Neural progenitor cell (in vitro differentiated cells): Measurements from ENCODE around the gene CCDC107. TPM values are rescaled to one million over a fixed set of nuclear protein-coding genes. Genes with fewer than 3 reads are reported as not detected.

Experiments
- DNase-seq: peaks from one replicate; pipeline ENCODE4 v3.0.0-alpha.2; 2016; ENCODE audit warnings: low spot score
- H2AFZ ChIP-seq: fragments of 200-600 bp; sonication (generic); replicated peaks from 2 replicates; pipeline ENCODE4 v1.6.1; 2016; ENCODE audit warnings: antibody characterized with exemption
- H3F3A ChIP-seq: fragments of 200-600 bp; sonication (generic); 2 replicates; pipeline ENCODE4 v1.6.1; 2016; ENCODE audit warnings: antibody characterized with exemption, low read depth
- H3K27ac ChIP-seq: fragments of 200-600 bp; sonication (generic); 2 replicates; pipeline ENCODE4 v1.5.1; 2016; ENCODE audit warnings: mild to moderate bottlenecking
- H3K27me3 ChIP-seq: fragments of 200-600 bp; sonication (generic); 2 replicates; pipeline ENCODE4 v1.6.1; 2016; ENCODE audit warnings: mild to moderate bottlenecking, moderate library complexity
- H3K36me3 ChIP-seq: fragments of 200-600 bp; sonication (generic); 2 replicates; pipeline ENCODE4 v1.5.1; 2016
- H3K4me1 ChIP-seq: fragments of 200-600 bp; sonication (generic); 2 replicates; pipeline ENCODE4 v1.6.1; 2016; ENCODE audit warnings: mixed run types
- H3K4me2 ChIP-seq: fragments of 200-600 bp; sonication (generic); 2 replicates; pipeline ENCODE4 v1.6.1; 2016
- H3K4me3 ChIP-seq: fragments of 200-600 bp; sonication (generic); 2 replicates; pipeline ENCODE4 v1.5.1; 2016
- H3K79me2 ChIP-seq: fragments of 200-600 bp; sonication (generic); 2 replicates; pipeline ENCODE4 v1.6.1; 2016; ENCODE audit warnings: low read depth
- H3K9ac ChIP-seq: fragments of 200-600 bp; sonication (generic); 2 replicates; pipeline ENCODE4 v1.6.1; 2016
- H3K9me3 ChIP-seq: fragments of 200-600 bp; sonication (generic); 2 replicates; pipeline ENCODE4 v1.5.1; 2016; ENCODE audit warnings: low read depth
- H4K20me1 ChIP-seq: fragments of 200-600 bp; sonication (generic); 2 replicates; pipeline ENCODE4 v1.6.1; 2016; ENCODE audit warnings: low read depth
- H3K27ac Mint-ChIP-seq: 3 replicates; pipeline ENCODE4 v1.8.0; 2021; ENCODE audit warnings: mixed read lengths
- H3K27me3 Mint-ChIP-seq: 2 replicates; pipeline ENCODE4 v1.8.0; 2022; ENCODE audit warnings: low read depth, mild to moderate bottlenecking, inconsistent platforms, moderate library complexity, mixed read lengths; ENCODE audit not compliant: insufficient read depth
- H3K36me3 Mint-ChIP-seq: 3 replicates; pipeline ENCODE4 v1.8.0; 2021; ENCODE audit warnings: mixed read lengths
- H3K4me1 Mint-ChIP-seq: 3 replicates; pipeline ENCODE4 v1.8.0; 2021; ENCODE audit warnings: mixed read lengths
- H3K4me3 Mint-ChIP-seq: 3 replicates; pipeline ENCODE4 v1.8.0; 2021; ENCODE audit warnings: mild to moderate bottlenecking, moderate library complexity, mixed read lengths
- H3K9me3 Mint-ChIP-seq: 3 replicates; pipeline ENCODE4 v1.8.0; 2020; ENCODE audit warnings: mixed read lengths
- CTCF ChIP-seq: fragments of 200-600 bp; sonication (generic); IDR thresholded peaks from 2 replicates; pipeline ENCODE4 v1.5.1; 2017; ENCODE audit warnings: antibody characterized with exemption, mild to moderate bottlenecking
- EZH2 ChIP-seq: fragments of 200-600 bp; sonication (generic); IDR thresholded peaks from 2 replicates; pipeline ENCODE4 v1.6.1; 2017; ENCODE audit warnings: antibody characterized with exemption, mild to moderate bottlenecking, moderate library complexity
- EZH2phosphoT487 ChIP-seq: fragments of 200-600 bp; sonication (generic); IDR thresholded peaks from 2 replicates; pipeline ENCODE4 v1.6.1; 2017; ENCODE audit warnings: antibody characterized with exemption
- total RNA-seq: library from RNA; depleted of rRNA; stranded (reverse); fragments of >200 nt; gene quantifications from 2 replicates; pipeline ENCODE4 v1.2.3, GENCODE V29; 2015; ENCODE audit warnings: low replicate concordance

Gene CCDC107
- total RNA-seq, 1 donor from 2014 or later, result 3.8 TPM

GRCh38 chr9:35666549-35666948 lies 8.5 kb downstream of the CCDC107 start:
- Histone ChIP-seq H2AFZ (no peak overlapping the region), H3K79me2 (peaks cover 21% of the 10 kb centered on the region), H3F3A (peaks cover 15% of the 10 kb centered on the region), H3K4me1 (peaks cover 14% of the 10 kb centered on the region), H3K4me3 (no peak overlapping the region), H3K4me2 (no peak overlapping the region), H4K20me1 (no peaks in the 10 kb centered on the region), H3K27ac (no peak overlapping the region), H3K36me3 (no peaks in the 10 kb centered on the region), H3K27me3 (no peaks in the 10 kb centered on the region), H3K9ac (no peak overlapping the region), H3K9me3 (no peaks in the 10 kb centered on the region)
- Mint-ChIP-seq H3K9me3 (no peaks in the 10 kb centered on the region), H3K36me3 (peaks cover 7% of the 10 kb centered on the region), H3K4me1 (peaks cover 29% of the 10 kb centered on the region), H3K27ac (no peak overlapping the region), H3K27me3 (peaks cover 9% of the 10 kb centered on the region), H3K4me3 (no peak overlapping the region)
- TF ChIP-seq EZH2 (no peak), CTCF (no peak), EZH2phosphoT487 (no peak)
- DNase-seq, result no peak

- no peaks in the 10 kb centered on the region for H3K9me3 Mint-ChIP-seq
- Histone ChIP-seq H4K20me1 (no peaks in the 10 kb centered on the region), H3K9me3 (no peaks in the 10 kb centered on the region), H3K36me3 (no peaks in the 10 kb centered on the region), H3F3A (peaks cover 3% of the 10 kb centered on the region), H3K4me2 (no peak overlapping the region), H3K27me3 (no peaks in the 10 kb centered on the region), H3K4me3 (no peak overlapping the region), H3K4me1 (peaks cover 14% of the 10 kb centered on the region), H2AFZ (no peak overlapping the region), H3K27ac (no peak overlapping the region), H3K9ac (no peak overlapping the region), H3K79me2 (peaks cover 20% of the 10 kb centered on the region)
- peaks cover 2% of the 10 kb centered on the region for H3K36me3 Mint-ChIP-seq
- peaks cover 17% of the 10 kb centered on the region for H3K4me1 Mint-ChIP-seq
- peaks cover 12% of the 10 kb centered on the region for H3K27me3 Mint-ChIP-seq
- no peak overlapping the region for H3K4me3 Mint-ChIP-seq
- no peak overlapping the region for H3K27ac Mint-ChIP-seq
- no peak for DNase-seq
- TF ChIP-seq EZH2, result no peak
- TF ChIP-seq EZH2phosphoT487, result no peak
- no peak for TF ChIP-seq CTCF
Measured at GRCh38 chr9:35667939-35668338, 9.8 kb downstream of the CCDC107 start.

GRCh38 chr9:35669331-35670145 lies 11.4 kb downstream of the CCDC107 start:
- Histone ChIP-seq H3F3A (no peaks in the 10 kb centered on the region), H3K4me1 (peaks cover under 1% of the 10 kb centered on the region), H2AFZ (no peak overlapping the region), H3K4me3 (no peak overlapping the region), H3K9ac (no peak overlapping the region), H4K20me1 (no peaks in the 10 kb centered on the region), H3K27ac (no peak overlapping the region), H3K27me3 (peaks cover 9% of the 10 kb centered on the region), H3K79me2 (peaks cover 4% of the 10 kb centered on the region), H3K9me3 (no peaks in the 10 kb centered on the region), H3K36me3 (no peaks in the 10 kb centered on the region), H3K4me2 (no peak overlapping the region)
- Mint-ChIP-seq H3K27ac (no peak overlapping the region), H3K9me3 (no peaks in the 10 kb centered on the region), H3K36me3 (no peaks in the 10 kb centered on the region), H3K27me3 (peaks cover 14% of the 10 kb centered on the region), H3K4me1 (peaks cover 4% of the 10 kb centered on the region), H3K4me3 (no peak overlapping the region)
- no peak for TF ChIP-seq EZH2
- TF ChIP-seq EZH2phosphoT487, result no peak
- TF ChIP-seq CTCF, result no peak
- DNase-seq, result no peak
